MM.1S (cell line): ENCODE data around the gene GSTT4.

Experiments used
- CTCF ChIP-seq: fragments of 300-600 bp; sonication (generic); IDR thresholded peaks from 2 replicates; pipeline ENCODE4 v1.5.1; 2016; ENCODE audit warnings: antibody characterized with exemption, low read length, mixed read lengths
- EZH2 ChIP-seq: fragments of 300-600 bp; sonication (generic); optimal IDR thresholded peaks from 2 replicates; pipeline ENCODE3; 2017; ENCODE audit warnings: low read depth, mild to moderate bottlenecking, antibody characterized with exemption, low read length, mixed read lengths
- EZH2phosphoT487 ChIP-seq: fragments of 300-600 bp; sonication (generic); IDR thresholded peaks from 2 replicates; pipeline ENCODE4 v1.6.1; 2018; ENCODE audit warnings: antibody characterized with exemption, low read length

DNA sequence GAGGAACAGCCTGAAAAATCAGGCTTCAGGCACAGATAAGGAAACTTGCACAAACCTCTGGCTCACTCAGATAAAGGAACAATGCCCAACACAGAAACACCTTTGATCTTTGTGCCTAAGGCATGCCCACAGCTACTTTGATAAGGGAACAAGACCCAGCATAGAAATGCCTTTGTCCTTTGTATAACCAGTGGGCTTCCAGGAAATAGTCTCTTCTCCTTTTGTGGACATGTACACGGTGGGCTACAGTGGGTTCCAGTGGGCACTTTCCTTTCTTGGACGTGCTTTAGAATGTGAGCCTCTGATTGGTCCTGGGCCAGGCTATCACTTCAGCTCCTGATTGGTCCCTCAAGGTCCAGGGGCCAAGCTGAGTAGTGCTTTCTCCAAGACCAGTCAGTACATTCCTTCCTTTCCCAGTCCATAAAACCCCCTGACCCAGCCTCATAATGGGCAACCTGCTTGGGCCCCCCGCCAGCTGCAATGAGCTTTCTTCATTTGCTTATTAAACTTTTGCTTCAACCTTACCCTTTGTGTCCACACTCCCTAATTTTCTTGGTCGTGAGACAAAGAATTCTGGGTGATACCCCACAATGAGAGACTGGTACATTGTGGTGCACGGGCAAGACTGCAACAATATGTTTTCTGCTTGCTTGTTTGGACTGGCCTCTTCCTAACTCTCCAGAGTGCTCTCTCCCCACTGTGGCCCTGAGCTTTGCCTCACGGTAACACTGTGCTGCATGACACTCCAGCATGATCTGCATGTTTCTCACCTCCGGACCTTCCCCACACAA lies 4.2 kb upstream of the GSTT4 start:
- no peak for TF ChIP-seq EZH2
- no peak for TF ChIP-seq CTCF
- no peak for TF ChIP-seq EZH2phosphoT487
